ENCODE results near the gene ADSS1.

The ADSS1 gene

GRCh38 chr14:104683653-104684448 lies 40.2 kb upstream of the ADSS1 start:
- no peak for TF ChIP-seq GATA3 (IDR thresholded peaks at IDR 0.05; ENCODE audit: low read depth, low read length)
- TF ChIP-seq GATA2 (IDR thresholded peaks at IDR 0.05; ENCODE audit: low read depth, low read length) = no peak

GRCh38 chr14:104684449-104684821 lies 39.6 kb upstream of the ADSS1 start:
- TF ChIP-seq GATA2 (IDR thresholded peaks at IDR 0.05; ENCODE audit: low read depth, low read length) (no peak), GATA3 (IDR thresholded peaks at IDR 0.05; ENCODE audit: low read depth, low read length) (no peak)

- TF ChIP-seq GATA2 (IDR thresholded peaks at IDR 0.05; ENCODE audit: low read depth, low read length) = no peak
Observed at GRCh38 chr14:104685216-104685997, 38.6 kb upstream of the ADSS1 start.

- no peak for TF ChIP-seq GATA3 (IDR thresholded peaks at IDR 0.05; ENCODE audit: low read depth, low read length)
- no peak for TF ChIP-seq GATA2 (IDR thresholded peaks at IDR 0.05; ENCODE audit: low read depth, low read length)
Observed at GRCh38 chr14:104685998-104686610, 37.9 kb upstream of the ADSS1 start.

GRCh38 chr14:104686624-104687517 lies 37.2 kb upstream of the ADSS1 start:
- TF ChIP-seq GATA2 (IDR thresholded peaks at IDR 0.05; ENCODE audit: low read depth, low read length) = no peak
- TF ChIP-seq GATA3 (IDR thresholded peaks at IDR 0.05; ENCODE audit: low read depth, low read length) = no peak

GRCh38 chr14:104687601-104688504 lies 36.2 kb upstream of the ADSS1 start:
- TF ChIP-seq GATA3 (IDR thresholded peaks at IDR 0.05; ENCODE audit: low read depth, low read length) = no peak

- no peak for TF ChIP-seq GATA2 (IDR thresholded peaks at IDR 0.05; ENCODE audit: low read depth, low read length)
- no peak for TF ChIP-seq GATA3 (IDR thresholded peaks at IDR 0.05; ENCODE audit: low read depth, low read length)
Observed at GRCh38 chr14:104688505-104689108, 35.4 kb upstream of the ADSS1 start.

GRCh38 chr14:104689109-104689880 lies 34.7 kb upstream of the ADSS1 start, which contains the start of gene INF2:
Gene INF2, plus strand, starts transcription at chr14:104689618. Its CDS starts 11,748 bp downstream, at chr14:104701366.
- TF ChIP-seq GATA3 (IDR thresholded peaks at IDR 0.05; ENCODE audit: low read depth, low read length) (no peak), GATA2 (IDR thresholded peaks at IDR 0.05; ENCODE audit: low read depth, low read length) (no peak)

GRCh38 chr14:104689881-104690711 lies 33.9 kb upstream of the ADSS1 start:
- TF ChIP-seq GATA3 (IDR thresholded peaks at IDR 0.05; ENCODE audit: low read depth, low read length) (no peak), GATA2 (IDR thresholded peaks at IDR 0.05; ENCODE audit: low read depth, low read length) (no peak)

GRCh38 chr14:104690861-104691455 lies 33.1 kb upstream of the ADSS1 start:
- TF ChIP-seq GATA3 (IDR thresholded peaks at IDR 0.05; ENCODE audit: low read depth, low read length) (no peak), GATA2 (IDR thresholded peaks at IDR 0.05; ENCODE audit: low read depth, low read length) (no peak)

Measured in SH-SY5Y (cell line).